Coronary artery (tissue), 2 donors: Measurements from ENCODE around the gene AVPR2.

Experiments
- DNase-seq: peaks from one replicate; pipeline ENCODE4 v3.0.0-alpha.2; 2017; ENCODE audit warnings: low spot score
- H3K27ac ChIP-seq, 2 donors: fragments of 200-600 bp; sonication (generic); one replicate each; pipeline ENCODE4 v1.5.1; 2016 to 2019
- H3K4me3 ChIP-seq: fragments of 200-600 bp; sonication (generic); 2 replicates; pipeline ENCODE4 v1.5.1; 2016; ENCODE audit warnings: mild to moderate bottlenecking, moderate library complexity
- CTCF ChIP-seq: fragments of 200-600 bp; sonication (generic); IDR thresholded peaks from one replicate; pipeline ENCODE4 v1.5.1; 2019; ENCODE audit warnings: antibody characterized with exemption

Gene AVPR2

GRCh38 chrX:153871451-153871850, 33.0 kb upstream of the AVPR2 start:
- H3K4me3 ChIP-seq: no peak overlapping the region
- no peak for DNase-seq
- TF ChIP-seq CTCF: no peak
- no peak overlapping the region for H3K27ac ChIP-seq

- no peak for TF ChIP-seq CTCF
- Histone ChIP-seq H3K27ac (no peak overlapping the region), H3K4me3 (no peak overlapping the region)
- no peak for DNase-seq
Observed at GRCh38 chrX:153871946-153872878, 32.3 kb upstream of the AVPR2 start.

- no peak for TF ChIP-seq CTCF
- Histone ChIP-seq H3K27ac (no peak overlapping the region), H3K4me3 (no peak overlapping the region)
- no peak for DNase-seq
Observed at GRCh38 chrX:153873282-153874084, 31.0 kb upstream of the AVPR2 start.

GRCh38 chrX:153874085-153874365, 30.4 kb upstream of the AVPR2 start:
- Histone ChIP-seq H3K27ac (no peak overlapping the region), H3K4me3 (no peak overlapping the region)
- DNase-seq: no peak
- no peak for TF ChIP-seq CTCF

GRCh38 chrX:153874366-153875125, 29.9 kb upstream of the AVPR2 start:
- H3K4me3 ChIP-seq: no peak overlapping the region
- H3K27ac ChIP-seq: no peak overlapping the region
- no peak for DNase-seq
- no peak for TF ChIP-seq CTCF

GRCh38 chrX:153875391-153876111, 28.9 kb upstream of the AVPR2 start:
- H3K27ac ChIP-seq: no peak overlapping the region
- no peak for TF ChIP-seq CTCF
- no peak for DNase-seq
- no peak overlapping the region for H3K4me3 ChIP-seq
